ENCODE measurements around the gene CNNM2. TPM values are rescaled to one million over a fixed set of nuclear protein-coding genes. Genes with fewer than 3 reads are reported as not detected.
"Not testable (repeated sequence)": the region's sequence is repeated elsewhere in the genome, so short reads cannot be mapped to it uniquely, and the experiment has no call there.

The CNNM2 gene
- total and polyA plus RNA-seq, 2 donors, result 5.5 to 9.0 TPM

DNA sequence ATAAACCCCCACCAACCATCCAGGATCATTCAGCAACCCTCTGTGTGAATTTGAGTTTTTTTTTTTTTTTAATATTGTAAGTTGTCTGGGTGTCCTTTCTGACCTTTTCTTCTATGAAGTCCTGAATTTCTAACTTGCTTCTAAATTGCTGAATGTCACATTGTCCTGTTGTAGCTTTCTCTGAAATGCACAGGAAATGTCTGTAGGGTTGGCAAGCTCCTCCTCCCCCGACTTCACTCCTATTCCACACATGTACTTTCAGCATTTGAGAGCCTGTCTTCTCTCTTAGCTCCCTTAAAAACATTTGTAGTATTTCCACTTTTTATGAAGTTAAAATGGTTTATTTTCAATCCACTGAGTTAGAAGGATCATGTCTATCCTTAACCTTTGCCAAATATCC lies 3.3 kb upstream of the CNNM2 start:
- H3K36me3 ChIP-seq (ENCODE audit: insufficient read depth), result no peaks in the 10 kb centered on the region
- 65% methylated on average over 1 of the region's 1 CpG for WGBS
- no peak for DNase-seq (ENCODE audit: extremely low spot score)
- no peaks in the 10 kb centered on the region for H3K4me1 ChIP-seq (ENCODE audit: insufficient read depth)
- no peak overlapping the region for H3K27ac ChIP-seq (ENCODE audit: low read depth)
- no peak overlapping the region for H3K4me3 ChIP-seq (ENCODE audit: low read depth, low read length)

GRCh38 chr10:102916173-102916572 lies 1.9 kb upstream of the CNNM2 start:
- Histone ChIP-seq H3K4me1 (ENCODE audit: insufficient read depth) (no peaks in the 10 kb centered on the region), H3K27ac (ENCODE audit: low read depth) (no peak overlapping the region), H3K4me3 (ENCODE audit: low read depth, low read length) (no peak overlapping the region), H3K36me3 (ENCODE audit: insufficient read depth) (no peaks in the 10 kb centered on the region)
- WGBS, result 86% methylated on average over 7 of the region's 7 CpGs
- DNase-seq (ENCODE audit: extremely low spot score), result no peak

DNA sequence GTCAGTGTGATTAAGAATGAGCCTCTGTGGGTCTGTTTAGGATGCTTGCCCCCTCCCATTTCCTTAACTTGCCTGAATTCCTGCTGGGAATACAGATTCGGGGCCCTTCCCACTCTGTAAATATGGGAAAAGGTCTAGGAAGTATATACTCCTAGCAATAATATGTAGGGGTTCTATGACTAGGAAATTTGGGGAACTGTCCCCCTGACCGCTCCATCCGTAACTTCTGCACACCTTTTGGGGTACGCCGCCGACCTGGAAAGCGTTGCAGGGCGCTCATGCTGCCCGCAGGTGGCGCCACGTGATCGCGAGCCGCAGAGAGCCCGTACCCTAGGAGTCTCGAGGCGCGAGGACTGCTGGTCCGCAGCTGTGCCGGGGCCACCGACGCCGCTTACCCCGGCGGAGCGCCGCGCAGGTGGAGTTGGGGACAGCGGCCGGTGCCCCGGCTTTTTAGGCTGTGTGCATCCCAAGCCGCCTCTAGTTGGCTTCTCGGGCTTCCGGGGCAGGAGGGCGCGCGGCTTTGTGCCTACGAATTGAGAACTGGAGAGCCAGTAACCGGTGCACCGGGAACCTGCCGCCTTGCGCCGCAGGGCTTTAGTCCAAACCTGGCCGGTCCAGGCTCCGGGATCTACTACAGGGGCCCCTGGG lies 656 bp upstream of the CNNM2 start:
- DNase-seq (ENCODE audit: extremely low spot score), result peak; percentile 31
- H3K27ac ChIP-seq (ENCODE audit: low read depth), result no peak overlapping the region
- H3K36me3 ChIP-seq (ENCODE audit: insufficient read depth), result no peaks in the 10 kb centered on the region
- under 1% methylated on average over 45 of the region's 45 CpGs for WGBS
- H3K4me1 ChIP-seq (ENCODE audit: insufficient read depth), result no peaks in the 10 kb centered on the region
- peak overlapping the region; percentile 49 for H3K4me3 ChIP-seq (ENCODE audit: low read depth, low read length)

DNA sequence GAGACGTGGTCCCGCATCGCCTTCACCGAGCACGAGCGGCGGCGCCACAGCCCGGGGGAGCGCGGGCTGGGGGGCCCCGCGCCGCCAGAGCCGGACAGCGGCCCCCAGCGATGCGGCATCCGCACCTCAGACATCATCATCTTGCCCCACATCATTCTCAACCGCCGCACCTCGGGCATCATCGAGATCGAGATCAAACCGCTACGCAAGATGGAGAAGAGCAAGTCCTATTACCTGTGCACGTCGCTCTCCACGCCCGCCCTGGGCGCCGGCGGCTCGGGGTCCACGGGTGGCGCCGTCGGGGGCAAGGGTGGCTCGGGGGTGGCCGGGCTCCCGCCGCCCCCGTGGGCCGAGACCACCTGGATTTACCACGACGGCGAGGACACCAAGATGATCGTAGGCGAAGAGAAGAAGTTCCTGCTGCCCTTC lies 737 bp downstream of the CNNM2 start:
- Histone ChIP-seq H3K4me1 (ENCODE audit: insufficient read depth) (no peaks in the 10 kb centered on the region), H3K4me3 (ENCODE audit: low read depth, low read length) (peak overlapping the region; percentile 90), H3K36me3 (ENCODE audit: insufficient read depth) (no peaks in the 10 kb centered on the region), H3K27ac (ENCODE audit: low read depth) (no peak overlapping the region)
- WGBS, result under 1% methylated on average over 49 of the region's 49 CpGs
- DNase-seq (ENCODE audit: extremely low spot score), result no peak

DNA sequence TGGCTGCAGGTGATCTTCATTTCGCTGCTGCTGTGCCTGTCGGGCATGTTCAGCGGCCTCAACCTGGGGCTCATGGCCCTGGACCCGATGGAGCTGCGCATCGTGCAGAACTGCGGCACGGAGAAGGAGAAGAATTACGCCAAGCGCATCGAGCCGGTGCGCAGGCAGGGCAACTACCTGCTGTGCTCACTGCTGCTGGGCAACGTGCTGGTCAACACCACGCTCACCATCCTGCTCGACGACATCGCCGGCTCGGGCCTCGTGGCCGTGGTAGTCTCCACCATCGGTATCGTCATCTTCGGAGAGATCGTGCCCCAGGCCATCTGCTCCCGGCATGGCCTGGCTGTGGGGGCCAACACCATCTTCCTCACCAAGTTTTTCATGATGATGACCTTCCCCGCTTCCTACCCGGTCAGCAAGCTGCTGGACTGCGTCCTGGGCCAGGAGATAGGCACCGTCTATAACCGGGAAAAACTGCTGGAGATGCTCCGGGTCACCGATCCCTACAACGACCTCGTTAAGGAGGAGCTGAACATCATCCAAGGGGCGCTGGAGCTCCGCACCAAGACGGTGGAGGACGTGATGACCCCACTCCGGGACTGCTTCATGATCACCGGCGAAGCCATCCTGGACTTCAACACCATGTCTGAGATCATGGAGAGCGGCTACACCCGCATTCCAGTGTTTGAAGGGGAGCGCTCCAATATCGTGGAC lies 1.3 kb downstream of the CNNM2 start:
- H3K4me3 ChIP-seq (ENCODE audit: low read depth, low read length), result peak overlapping the region; percentile 90
- H3K36me3 ChIP-seq (ENCODE audit: insufficient read depth), result no peaks in the 10 kb centered on the region
- no peaks in the 10 kb centered on the region for H3K4me1 ChIP-seq (ENCODE audit: insufficient read depth)
- WGBS, result 18% methylated on average over 47 of the region's 47 CpGs
- DNase-seq (ENCODE audit: extremely low spot score), result no peak
- no peak overlapping the region for H3K27ac ChIP-seq (ENCODE audit: low read depth)

DNA sequence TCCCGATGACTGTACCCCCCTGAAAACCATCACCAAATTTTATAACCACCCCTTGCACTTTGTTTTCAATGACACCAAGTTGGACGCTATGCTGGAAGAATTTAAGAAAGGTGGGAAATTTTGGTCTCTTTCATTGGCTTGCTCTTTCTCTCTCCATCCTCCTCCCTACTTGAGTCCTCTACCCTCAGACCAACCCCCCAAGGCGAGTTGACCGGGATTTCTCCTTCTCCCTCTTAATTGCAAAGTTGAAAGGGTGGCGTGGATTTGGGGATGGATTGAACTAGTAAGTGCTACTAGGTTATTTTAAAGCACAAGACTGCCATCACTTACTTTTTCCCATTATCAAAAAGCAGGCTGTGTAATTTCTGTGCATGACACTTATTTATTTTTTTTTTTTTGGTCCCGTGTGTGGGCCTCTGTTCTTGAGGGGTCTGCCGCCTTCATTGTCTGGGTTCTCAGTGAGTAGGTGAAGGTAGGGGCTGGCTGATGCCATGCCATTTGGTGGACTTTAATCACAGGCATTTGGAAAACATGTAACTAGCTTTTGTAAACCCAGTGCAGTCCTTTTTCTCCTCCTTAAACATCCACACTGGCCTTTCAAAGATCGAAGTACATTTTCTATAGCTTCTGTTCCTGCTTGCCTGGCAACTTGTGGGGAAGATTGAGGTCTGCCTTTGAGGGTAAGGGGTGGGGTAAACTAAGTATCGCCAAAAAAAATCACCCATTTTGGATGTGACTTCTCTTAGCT lies 2.1 kb downstream of the CNNM2 start:
- Histone ChIP-seq H3K36me3 (ENCODE audit: insufficient read depth) (no peaks in the 10 kb centered on the region), H3K4me1 (ENCODE audit: insufficient read depth) (no peaks in the 10 kb centered on the region), H3K27ac (ENCODE audit: low read depth) (no peak overlapping the region), H3K4me3 (ENCODE audit: low read depth, low read length) (peak overlapping the region; percentile 90)
- WGBS, result 44% methylated on average over 9 of the region's 9 CpGs
- DNase-seq (ENCODE audit: extremely low spot score), result no peak

DNA sequence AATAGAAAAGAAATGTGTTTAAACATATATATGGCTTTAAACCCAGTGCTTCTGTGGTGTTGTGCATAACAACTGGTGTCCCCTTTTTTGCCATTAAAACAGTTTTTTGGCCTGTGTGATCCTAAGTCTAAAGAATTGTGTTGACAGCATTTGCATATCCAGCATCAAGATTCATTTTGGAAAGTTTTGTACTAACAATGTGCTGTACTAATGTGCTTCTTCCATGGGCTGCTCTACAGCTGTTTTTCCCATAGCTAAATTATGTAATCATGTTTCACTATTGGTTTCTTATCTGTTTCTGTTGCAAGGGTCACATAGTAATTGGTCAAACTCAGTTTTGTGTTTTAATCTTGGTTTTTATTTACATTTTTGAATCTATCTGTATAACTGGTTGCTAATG lies 5.5 kb downstream of the CNNM2 start:
- no peak for DNase-seq (ENCODE audit: extremely low spot score)
- H3K27ac ChIP-seq (ENCODE audit: low read depth), result no peak overlapping the region
- no peaks in the 10 kb centered on the region for H3K4me1 ChIP-seq (ENCODE audit: insufficient read depth)
- no peak overlapping the region for H3K4me3 ChIP-seq (ENCODE audit: low read depth, low read length)
- peaks cover 2% of the 10 kb centered on the region for H3K36me3 ChIP-seq (ENCODE audit: insufficient read depth)

GRCh38 chr10:102926842-102927241 lies 8.7 kb downstream of the CNNM2 start:
- H3K4me3 ChIP-seq (ENCODE audit: low read depth, low read length), result no peak overlapping the region
- DNase-seq (ENCODE audit: extremely low spot score), result no peak
- peaks cover 2% of the 10 kb centered on the region for H3K36me3 ChIP-seq (ENCODE audit: insufficient read depth)
- WGBS, result 86% methylated on average over 6 of the region's 6 CpGs
- H3K27ac ChIP-seq (ENCODE audit: low read depth), result no peak overlapping the region
- H3K4me1 ChIP-seq (ENCODE audit: insufficient read depth), result no peaks in the 10 kb centered on the region

DNA sequence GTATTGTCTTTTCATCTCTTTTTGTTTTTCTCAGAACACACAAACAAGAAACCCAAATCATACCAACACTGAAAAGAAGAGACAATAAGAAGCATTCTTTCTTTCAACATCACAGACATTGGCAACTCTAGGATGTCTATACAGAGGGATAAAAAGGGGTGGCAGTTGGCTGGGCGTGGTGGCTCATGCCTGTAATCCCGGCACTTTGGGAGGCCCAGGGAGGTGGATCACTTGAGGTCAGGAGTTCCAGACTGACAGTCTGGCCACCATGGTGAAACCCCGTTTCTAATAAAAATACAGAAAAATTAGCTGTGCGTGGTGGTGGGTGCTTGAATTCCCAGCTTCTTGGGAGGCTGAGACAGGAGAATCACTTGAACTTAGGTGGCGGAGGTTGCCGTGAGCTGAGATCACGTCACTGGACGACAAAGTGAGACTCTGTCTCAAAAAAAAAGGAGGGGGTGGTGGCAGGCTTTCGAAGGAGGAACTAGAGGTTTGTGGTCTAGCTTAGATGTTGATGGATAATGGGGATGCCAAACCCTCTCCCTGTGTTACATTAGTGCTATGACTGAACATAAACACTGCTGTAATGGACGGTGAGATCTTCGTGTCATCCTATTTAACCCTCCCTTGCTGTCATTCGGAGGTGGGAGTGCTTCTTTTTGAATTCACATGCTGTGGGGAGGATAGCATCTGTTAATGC lies 9.4 kb downstream of the CNNM2 start:
- WGBS, result 87% methylated on average over 12 of the region's 12 CpGs
- DNase-seq (ENCODE audit: extremely low spot score), result no peak
- Histone ChIP-seq H3K36me3 (ENCODE audit: insufficient read depth) (peaks cover 2% of the 10 kb centered on the region), H3K4me1 (ENCODE audit: insufficient read depth) (no peaks in the 10 kb centered on the region), H3K4me3 (ENCODE audit: low read depth, low read length) (no peak overlapping the region), H3K27ac (ENCODE audit: low read depth) (no peak overlapping the region)

DNA sequence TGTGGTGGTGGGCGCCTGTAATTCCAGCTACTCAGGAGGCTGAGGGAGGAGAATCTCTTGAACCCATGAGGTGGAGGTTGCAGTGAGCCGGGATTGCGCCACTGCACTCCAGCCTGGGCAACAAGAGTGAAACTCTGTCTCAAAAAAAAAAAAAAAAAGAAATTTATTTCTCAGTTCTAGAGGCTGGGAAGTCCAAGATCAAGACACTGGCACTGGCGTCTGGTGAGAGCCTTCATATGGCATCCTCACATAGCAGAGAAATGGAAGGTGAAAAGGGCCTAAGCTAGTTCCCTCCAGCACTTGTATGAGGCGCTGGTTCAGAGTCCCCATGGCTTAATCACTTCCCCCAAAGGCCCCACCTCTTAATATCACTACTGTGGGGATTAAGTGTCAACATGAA lies 10.3 kb downstream of the CNNM2 start:
- not testable (repeated sequence) for H3K36me3 ChIP-seq (ENCODE audit: insufficient read depth); H3K4me3 ChIP-seq (ENCODE audit: low read depth, low read length); H3K27ac ChIP-seq (ENCODE audit: low read depth); H3K4me1 ChIP-seq (ENCODE audit: insufficient read depth); DNase-seq (ENCODE audit: extremely low spot score)
- WGBS, result over 99% methylated on average over 5 of the region's 5 CpGs

GRCh38 chr10:102930720-102931119 lies 12.6 kb downstream of the CNNM2 start:
- Histone ChIP-seq H3K4me1 (ENCODE audit: insufficient read depth) (no peaks in the 10 kb centered on the region), H3K27ac (ENCODE audit: low read depth) (no peak overlapping the region), H3K4me3 (ENCODE audit: low read depth, low read length) (no peak overlapping the region), H3K36me3 (ENCODE audit: insufficient read depth) (peaks cover 2% of the 10 kb centered on the region)
- DNase-seq (ENCODE audit: extremely low spot score), result no peak
- 95% methylated on average over 2 of the region's 2 CpGs for WGBS

DNA sequence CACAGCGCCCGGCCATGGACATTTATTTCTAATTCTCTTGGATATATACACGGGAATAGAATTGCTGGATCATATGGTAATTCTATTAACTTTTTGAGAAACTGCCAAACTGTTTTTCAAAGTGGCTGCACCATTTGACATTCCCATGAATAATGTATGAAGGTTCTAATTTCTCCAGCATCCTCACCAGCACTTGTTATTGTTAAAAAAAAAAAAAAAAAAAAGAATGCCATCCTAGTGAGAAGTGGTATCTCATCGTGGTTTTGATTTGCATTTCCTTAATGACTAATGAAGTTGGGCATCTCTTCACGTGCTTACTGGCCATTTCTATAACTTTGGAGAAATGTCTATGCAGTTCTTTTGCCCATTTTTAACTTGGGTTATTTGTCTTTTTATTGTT lies 13.5 kb downstream of the CNNM2 start:
- 95% methylated on average over 5 of the region's 5 CpGs for WGBS
- no peak overlapping the region for H3K4me3 ChIP-seq (ENCODE audit: low read depth, low read length)
- DNase-seq (ENCODE audit: extremely low spot score), result no peak
- H3K36me3 ChIP-seq (ENCODE audit: insufficient read depth), result peaks cover 2% of the 10 kb centered on the region
- no peak overlapping the region for H3K27ac ChIP-seq (ENCODE audit: low read depth)
- H3K4me1 ChIP-seq (ENCODE audit: insufficient read depth), result no peaks in the 10 kb centered on the region

DNA sequence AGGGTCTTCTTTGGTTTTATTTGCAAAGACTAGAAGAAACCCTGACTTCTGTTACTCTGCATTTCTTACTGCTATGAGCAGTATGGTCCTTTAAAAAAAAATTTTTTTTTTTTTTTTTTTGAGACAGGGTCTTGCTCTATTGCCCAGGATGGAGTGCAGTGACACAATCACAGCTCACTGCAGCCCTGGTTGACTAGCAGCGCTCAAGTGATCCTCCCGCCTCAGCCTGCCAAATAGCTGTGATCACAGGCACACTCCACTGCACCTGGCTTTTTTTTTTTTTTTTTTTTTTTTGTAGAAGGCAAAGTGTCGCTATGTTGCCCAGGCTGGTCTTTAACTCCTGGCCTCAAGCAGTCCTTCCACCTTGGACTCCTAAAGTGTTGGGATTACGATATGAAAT lies 17.4 kb downstream of the CNNM2 start:
- Histone ChIP-seq H3K4me1 (ENCODE audit: insufficient read depth) (no peaks in the 10 kb centered on the region), H3K36me3 (ENCODE audit: insufficient read depth) (no peaks in the 10 kb centered on the region), H3K4me3 (ENCODE audit: low read depth, low read length) (no peak overlapping the region), H3K27ac (ENCODE audit: low read depth) (no peak overlapping the region)
- whole genome bisulfite sequencing, result 97% methylated on average over 4 of the region's 4 CpGs
- DNase-seq (ENCODE audit: extremely low spot score), result no peak

Measured in urinary bladder (tissue), 4 donors.